Measurements from ENCODE around the gene STAT5A.
A peak's percentile ranks its signal among the peaks of the same experiment; 100 is the strongest.
"Not testable (repeated sequence)": the region's sequence is repeated elsewhere in the genome, so short reads cannot be mapped to it uniquely, and the experiment has no call there.

STAT5A gene

GRCh38 chr17:42286411-42287221, 1.7 kb upstream of the STAT5A start:
- no peak for DNase-seq

GRCh38 chr17:42287305-42287976, 857 bp upstream of the STAT5A start:
- DNase-seq, result peak; percentile 57

- DNase-seq, result peak; percentile 77
These were observed 709 bp downstream of the STAT5A start for GRCh38 chr17:42288803-42289610.

GRCh38 chr17:42289611-42290181, 1.4 kb downstream of the STAT5A start:
- peak; percentile 37 for DNase-seq

GRCh38 chr17:42290577-42290976, 2.3 kb downstream of the STAT5A start:
- DNase-seq, result no peak

GRCh38 chr17:42291129-42291528, 2.8 kb downstream of the STAT5A start:
- DNase-seq, result no peak

- no peak for DNase-seq
These were observed 6.4 kb downstream of the STAT5A start for GRCh38 chr17:42294469-42295398.

- DNase-seq, result no peak
These were observed 7.7 kb downstream of the STAT5A start for GRCh38 chr17:42296012-42296411.

- not testable (repeated sequence) for DNase-seq
These were observed 9.5 kb downstream of the STAT5A start for GRCh38 chr17:42297775-42298174.

- DNase-seq, result not testable (repeated sequence)
These were observed 11.1 kb downstream of the STAT5A start for GRCh38 chr17:42299361-42299760.

GRCh38 chr17:42299913-42300312, 11.6 kb downstream of the STAT5A start:
- DNase-seq, result not testable (repeated sequence)

GRCh38 chr17:42301022-42301421, 12.7 kb downstream of the STAT5A start:
- no peak for DNase-seq

- DNase-seq, result no peak
These were observed 15.4 kb downstream of the STAT5A start for GRCh38 chr17:42303694-42304093.

GRCh38 chr17:42304187-42305030, 16.1 kb downstream of the STAT5A start:
- DNase-seq, result no peak

GRCh38 chr17:42305031-42305330, 16.7 kb downstream of the STAT5A start:
- DNase-seq, result not testable (repeated sequence)

- peak; percentile 28 for DNase-seq
These were observed 17.5 kb downstream of the STAT5A start for GRCh38 chr17:42305543-42306384.

- DNase-seq, result no peak
These were observed 18.0 kb downstream of the STAT5A start for GRCh38 chr17:42306385-42306667.

- DNase-seq, result no peak
These were observed 19.1 kb downstream of the STAT5A start for GRCh38 chr17:42307362-42307927.

GRCh38 chr17:42308446-42308845, 20.1 kb downstream of the STAT5A start:
- no peak for DNase-seq

GRCh38 chr17:42309142-42309541, 20.8 kb downstream of the STAT5A start:
- no peak for DNase-seq
